Osteocyte (in vitro differentiated cells): ENCODE results near the gene LARP4B. TPM values are rescaled to one million over a fixed set of nuclear protein-coding genes. Genes with fewer than 3 reads are reported as not detected.

Experiments
- DNase-seq: peaks from one replicate; pipeline ENCODE4 v3.0.0; 2021; ENCODE audit warnings: mixed read lengths; ENCODE audit not compliant: unreplicated experiment; ENCODE audit errors: extremely low spot score
- H3K27ac Mint-ChIP-seq: one replicate; pipeline ENCODE4 v1.8.0; 2021; ENCODE audit warnings: mild to moderate bottlenecking, mixed read lengths; ENCODE audit not compliant: unreplicated experiment
- H3K27me3 Mint-ChIP-seq: one replicate; pipeline ENCODE4 v1.8.0; 2021; ENCODE audit warnings: mixed read lengths; ENCODE audit not compliant: unreplicated experiment
- H3K36me3 Mint-ChIP-seq: one replicate; pipeline ENCODE4 v1.8.0; 2021; ENCODE audit warnings: mixed read lengths; ENCODE audit not compliant: unreplicated experiment
- H3K4me1 Mint-ChIP-seq: one replicate; pipeline ENCODE4 v1.8.0; 2021; ENCODE audit warnings: mixed read lengths; ENCODE audit not compliant: unreplicated experiment
- H3K4me3 Mint-ChIP-seq: one replicate; pipeline ENCODE4 v1.8.0; 2021; ENCODE audit warnings: mild to moderate bottlenecking, moderate library complexity, mixed read lengths; ENCODE audit not compliant: unreplicated experiment
- H3K9me3 Mint-ChIP-seq: one replicate; pipeline ENCODE4 v1.8.0; 2021; ENCODE audit warnings: mixed read lengths; ENCODE audit not compliant: unreplicated experiment
- CTCF ChIP-seq: fragments of 200-600 bp; sonication (generic); IDR thresholded peaks from 2 replicates; pipeline ENCODE4 v1.5.0; 2021; ENCODE audit warnings: antibody characterized with exemption, mild to moderate bottlenecking, moderate library complexity
- total RNA-seq: library from RNA; stranded (reverse); gene quantifications from 2 replicates; pipeline ENCODE4 v1.2.1, GENCODE V29; 2021

Gene LARP4B
- total RNA-seq, 1 donor from 2014 or later: 79.6 TPM

DNA sequence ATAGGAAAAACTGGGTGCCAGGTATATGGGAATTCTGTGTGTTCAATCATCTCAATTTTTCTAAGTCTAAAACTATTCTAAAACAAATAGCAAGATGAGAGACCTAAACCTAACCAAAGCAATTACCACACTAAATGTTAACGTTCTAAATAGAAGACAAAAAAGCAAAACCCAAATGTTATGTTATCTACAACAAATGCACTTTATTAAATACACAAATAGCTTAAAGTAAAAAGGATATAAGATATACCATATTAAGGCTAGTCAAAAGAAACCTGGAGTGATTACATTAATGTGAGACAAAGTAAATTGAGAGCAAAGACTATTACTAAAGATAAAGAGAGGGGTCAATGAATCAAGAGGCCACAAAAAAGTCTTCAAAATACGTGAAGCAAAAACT, 81.4 kb downstream of the LARP4B start:
- Mint-ChIP-seq H3K4me3 (no peak overlapping the region), H3K27ac (no peak overlapping the region), H3K9me3 (peaks cover 19% of the 10 kb centered on the region), H3K36me3 (peaks cover 50% of the 10 kb centered on the region), H3K27me3 (no peaks in the 10 kb centered on the region), H3K4me1 (peaks cover 33% of the 10 kb centered on the region)
- DNase-seq: no peak
- TF ChIP-seq CTCF: no peak

DNA sequence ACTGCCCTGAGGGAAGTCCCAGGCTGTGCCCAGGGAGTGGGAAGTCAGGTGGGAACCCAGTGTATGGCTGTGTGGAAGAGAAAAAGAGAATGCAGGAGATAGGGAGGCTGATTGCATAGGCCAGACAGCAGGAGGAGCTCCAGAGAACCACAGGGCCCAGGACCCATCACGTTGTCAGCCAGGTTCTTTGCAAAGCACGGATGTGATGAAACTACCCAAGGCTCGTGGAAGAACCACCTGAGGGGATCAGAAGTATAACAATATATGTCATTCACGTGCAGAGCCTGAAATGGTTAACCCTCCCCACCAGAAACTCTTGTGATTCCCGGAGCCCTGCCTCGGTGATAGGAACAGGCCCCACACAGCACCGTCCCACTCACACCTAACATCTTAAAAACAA, 83.6 kb downstream of the LARP4B start:
- H3K9me3 Mint-ChIP-seq: peaks cover 19% of the 10 kb centered on the region
- peaks cover 52% of the 10 kb centered on the region for H3K4me1 Mint-ChIP-seq
- TF ChIP-seq CTCF: no peak
- peaks cover 45% of the 10 kb centered on the region for H3K36me3 Mint-ChIP-seq
- DNase-seq: no peak
- no peak overlapping the region for H3K4me3 Mint-ChIP-seq
- H3K27me3 Mint-ChIP-seq: no peaks in the 10 kb centered on the region
- H3K27ac Mint-ChIP-seq: peak overlapping the region; percentile 19

DNA sequence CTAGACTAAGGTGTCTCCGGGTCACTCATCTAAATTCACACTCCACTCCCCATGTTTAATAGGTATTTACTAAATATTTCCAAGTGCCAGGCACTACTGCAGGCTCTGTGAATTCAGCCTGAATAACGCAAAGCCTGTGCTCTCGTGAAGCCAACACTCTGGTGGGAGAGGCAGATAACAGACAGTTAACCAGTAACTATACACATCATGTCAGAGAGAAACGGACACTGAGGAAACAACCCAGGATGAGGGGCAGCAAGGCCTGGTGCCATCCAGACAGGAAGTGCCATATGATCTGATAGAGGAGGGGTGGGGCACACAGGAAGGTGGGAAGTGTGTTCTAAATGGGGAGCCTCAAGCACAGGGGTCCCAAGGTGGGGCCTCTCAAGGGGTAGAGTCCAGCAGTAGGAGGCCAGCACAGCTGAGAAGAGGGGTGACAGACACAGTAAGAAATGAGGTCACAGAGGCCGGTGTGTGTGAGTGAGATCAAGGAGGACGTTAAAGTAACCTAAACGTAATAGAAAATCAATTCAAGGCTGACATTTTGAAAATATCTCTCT, 85.3 kb downstream of the LARP4B start:
- Mint-ChIP-seq H3K4me1 (peaks cover 47% of the 10 kb centered on the region), H3K9me3 (peaks cover 19% of the 10 kb centered on the region), H3K27ac (peak overlapping the region; percentile 85), H3K27me3 (no peaks in the 10 kb centered on the region), H3K36me3 (peaks cover 36% of the 10 kb centered on the region), H3K4me3 (no peak overlapping the region)
- no peak for DNase-seq
- no peak for TF ChIP-seq CTCF

- Mint-ChIP-seq H3K4me1 (peaks cover 47% of the 10 kb centered on the region), H3K27ac (peak overlapping the region; percentile 85), H3K4me3 (peak overlapping the region; percentile 16), H3K36me3 (peaks cover 35% of the 10 kb centered on the region), H3K27me3 (no peaks in the 10 kb centered on the region), H3K9me3 (peaks cover 14% of the 10 kb centered on the region)
- TF ChIP-seq CTCF: no peak
- no peak for DNase-seq
Observed at GRCh38 chr10:845526-845925, 86.0 kb downstream of the LARP4B start.

DNA sequence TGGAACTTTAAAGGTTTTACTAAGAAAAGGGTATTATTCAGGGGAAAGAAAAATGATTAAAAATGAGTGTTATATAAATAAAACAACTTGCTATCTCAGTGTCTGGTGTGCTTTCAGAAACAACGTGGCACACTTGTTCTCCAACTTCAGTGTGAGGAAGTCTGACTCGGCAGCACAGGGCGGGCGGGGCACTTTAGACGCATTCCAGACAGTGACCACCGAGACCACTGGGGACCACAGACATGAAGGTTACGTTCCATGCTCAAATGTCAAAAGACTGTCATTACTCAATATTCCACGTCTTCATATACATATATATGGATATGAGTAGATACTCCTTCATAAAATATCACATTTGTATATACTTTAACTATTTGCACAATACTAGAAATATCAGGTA, 87.0 kb downstream of the LARP4B start:
- DNase-seq: no peak
- H3K9me3 Mint-ChIP-seq: peaks cover 5% of the 10 kb centered on the region
- peak overlapping the region; percentile 85 for H3K27ac Mint-ChIP-seq
- peaks cover 47% of the 10 kb centered on the region for H3K4me1 Mint-ChIP-seq
- peaks cover 30% of the 10 kb centered on the region for H3K36me3 Mint-ChIP-seq
- H3K4me3 Mint-ChIP-seq: no peak overlapping the region
- no peaks in the 10 kb centered on the region for H3K27me3 Mint-ChIP-seq
- no peak for TF ChIP-seq CTCF
